HL-60/S4 treated with retinoic acid at 250 ng/mL for 4 days and 3 days (cell line): Measurements from ENCODE around the gene DIS3L.
"Not testable (repeated sequence)": the region's sequence is repeated elsewhere in the genome, so short reads cannot be mapped to it uniquely, and the experiment has no call there.

ENCODE experiments used
- in situ Hi-C: fragments of 300-500 bp; cut with MboI; formaldehyde crosslinking; loops from 2 replicates; pipeline ENCODE4 v1.7.0; 2022; ENCODE audit warnings: low sequenced_read_pairs

Gene DIS3L

GRCh38 chr15:66276546-66276945 is 16.8 kb upstream of the DIS3L start:
- in situ Hi-C loops, result no loop called here

- in situ Hi-C loops, result no loop called here
These were observed 15.3 kb upstream of the DIS3L start for GRCh38 chr15:66278056-66278455.

DNA sequence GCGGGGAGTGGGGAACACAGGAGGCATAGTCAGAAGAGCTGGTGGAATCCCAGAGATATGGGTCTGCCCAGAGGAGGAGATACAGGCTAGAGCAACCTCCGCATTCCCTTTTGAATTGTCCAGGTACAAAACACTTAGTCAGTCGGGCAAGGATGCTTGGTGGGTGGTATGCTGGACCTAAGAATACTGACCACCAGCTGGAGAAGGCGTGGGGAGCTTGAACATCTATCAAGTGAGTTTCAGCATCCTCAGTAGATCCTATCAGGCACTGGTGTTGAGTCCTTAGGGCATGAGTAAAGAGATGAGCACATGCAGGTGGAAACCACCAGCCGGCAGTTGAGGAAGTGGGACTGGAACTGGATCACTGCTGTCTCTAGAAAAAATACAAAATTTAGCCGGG is 14.7 kb upstream of the DIS3L start:
- in situ Hi-C loops, result no loop called here

DNA sequence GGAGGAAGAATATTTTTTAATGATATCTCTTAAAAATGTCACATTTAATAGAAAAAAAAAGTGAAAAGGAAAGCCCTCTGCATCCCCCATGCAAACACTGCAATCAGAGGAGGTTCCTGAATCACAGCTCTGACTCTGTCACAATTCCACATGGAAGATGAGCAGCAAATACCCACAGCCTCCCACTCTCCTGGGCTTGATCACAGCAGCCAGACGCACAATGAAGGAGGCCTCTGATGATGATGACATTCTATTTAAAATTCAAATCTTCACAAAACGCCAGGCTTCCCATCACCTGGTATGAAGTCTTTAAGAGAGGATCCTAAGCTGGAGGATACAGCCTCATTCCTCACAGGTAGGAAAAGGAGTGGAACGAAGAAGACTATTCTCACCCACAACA is 9.1 kb upstream of the DIS3L start:
- in situ Hi-C loops, result no loop called here

DNA sequence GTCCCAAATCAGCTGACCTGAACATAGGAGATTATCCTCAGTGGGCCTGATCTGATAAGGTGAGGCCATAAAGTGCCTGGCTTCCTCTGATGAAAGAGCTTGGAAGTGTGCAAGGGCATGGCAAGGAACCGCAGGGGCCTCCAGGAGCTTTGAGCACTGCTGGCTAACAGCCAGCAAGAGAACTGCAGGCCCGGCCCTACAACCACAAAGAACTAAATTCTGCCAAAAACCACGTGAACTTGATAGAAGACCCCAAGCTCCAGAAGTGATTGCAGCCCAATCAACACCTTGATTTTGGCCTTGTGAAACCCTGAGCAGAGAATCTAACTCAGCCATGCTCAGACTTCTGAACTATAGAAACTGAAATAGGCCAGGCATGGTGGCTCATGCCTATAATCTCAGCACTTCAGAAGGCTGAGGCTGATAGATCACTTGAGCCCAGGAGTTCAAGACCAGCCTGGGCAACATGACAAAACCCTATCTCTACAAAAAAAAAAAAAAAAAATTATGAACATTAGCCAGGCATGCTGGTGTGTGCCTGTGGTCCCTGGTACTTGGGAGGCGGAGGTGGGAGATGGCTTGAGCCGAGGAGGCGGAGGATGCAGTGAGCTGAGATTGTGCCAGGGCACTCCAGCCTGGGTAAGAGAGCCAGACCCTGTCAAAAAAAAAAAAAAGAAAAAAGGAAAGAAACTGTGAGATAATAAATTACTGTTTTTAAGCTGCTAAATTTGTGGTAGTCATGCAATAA is 7.7 kb upstream of the DIS3L start:
- in situ Hi-C loops, result no loop called here

DNA sequence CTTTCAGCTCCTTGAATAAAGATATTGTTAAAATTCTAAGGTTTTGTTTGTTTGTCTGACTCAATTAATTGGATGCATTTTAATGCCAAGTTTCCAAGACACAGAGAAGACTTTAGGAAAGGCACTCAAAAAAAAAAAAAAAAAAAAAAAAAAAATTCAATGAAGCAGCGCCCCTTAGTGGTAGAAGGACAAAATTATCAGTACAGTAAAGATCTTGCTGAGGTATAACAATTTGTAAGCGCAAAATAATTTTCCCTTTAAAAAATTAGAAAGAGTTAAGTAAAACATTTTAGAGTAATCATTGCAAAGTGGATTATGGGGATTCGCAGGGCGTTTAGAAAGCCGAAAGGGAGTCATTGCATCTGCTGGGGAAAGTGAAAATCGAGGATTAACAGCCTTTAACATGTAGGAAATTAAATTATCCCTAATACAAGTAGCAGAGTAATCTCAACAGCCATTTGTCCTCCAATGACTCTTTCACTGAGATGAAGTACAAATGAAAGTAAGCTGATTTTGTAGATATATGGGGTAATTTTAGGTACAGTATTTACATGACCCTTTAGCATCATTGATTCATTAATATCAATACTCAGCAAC is 5.8 kb upstream of the DIS3L start:
- in situ Hi-C loops, result no loop called here

DNA sequence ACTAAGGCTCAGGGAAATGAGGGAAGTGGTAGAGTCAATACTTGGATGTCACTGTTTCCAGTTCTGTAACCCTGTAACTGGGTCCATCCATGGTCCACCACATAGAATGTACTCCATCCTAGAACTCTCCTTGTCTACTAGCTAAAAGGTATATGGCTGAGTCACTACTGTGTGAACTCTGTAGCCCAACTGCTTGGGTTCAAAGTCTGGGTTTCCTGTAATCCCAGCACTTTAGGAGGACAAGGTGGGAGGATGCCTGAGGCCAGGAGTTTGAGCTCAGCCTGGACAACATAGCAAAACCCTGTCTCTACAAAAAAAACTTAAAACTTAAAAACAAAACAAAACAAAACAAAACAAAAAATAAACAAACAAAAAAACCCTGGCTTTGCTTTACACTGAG is 5.3 kb upstream of the DIS3L start:
- in situ Hi-C loops, result no loop called here

DNA sequence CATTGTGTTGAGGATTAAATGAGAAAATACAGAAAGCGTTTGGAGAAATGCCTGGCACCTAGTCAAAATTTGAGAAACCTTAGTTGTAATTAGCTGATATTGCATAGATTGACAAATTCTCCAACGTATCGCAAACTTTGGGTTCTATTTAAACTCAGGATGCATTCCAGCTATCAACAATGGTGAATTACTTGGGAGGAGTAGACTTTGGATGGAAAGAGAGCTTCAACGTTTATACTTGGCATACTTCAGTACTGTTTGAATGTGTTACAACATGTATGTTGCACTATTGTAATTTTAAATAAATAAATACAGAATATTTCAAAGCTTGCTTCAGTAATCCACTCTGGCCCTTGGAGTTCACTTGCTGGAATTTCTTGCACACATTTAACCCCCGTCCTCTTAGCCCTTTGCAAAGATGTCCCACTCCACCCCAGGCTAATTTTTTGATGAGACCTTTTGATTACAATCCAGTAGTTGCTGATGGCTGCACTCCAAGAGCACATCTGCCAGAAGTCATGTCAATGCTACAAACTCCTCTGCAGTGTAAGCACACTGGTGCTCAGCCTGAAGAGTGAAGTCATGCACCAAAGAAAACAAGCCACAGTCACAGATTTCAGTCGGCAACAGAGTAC is 4.7 kb upstream of the DIS3L start:
- in situ Hi-C loops, result no loop called here

GRCh38 chr15:66290007-66290406 is 3.4 kb upstream of the DIS3L start:
- in situ Hi-C loops, result no loop called here

DNA sequence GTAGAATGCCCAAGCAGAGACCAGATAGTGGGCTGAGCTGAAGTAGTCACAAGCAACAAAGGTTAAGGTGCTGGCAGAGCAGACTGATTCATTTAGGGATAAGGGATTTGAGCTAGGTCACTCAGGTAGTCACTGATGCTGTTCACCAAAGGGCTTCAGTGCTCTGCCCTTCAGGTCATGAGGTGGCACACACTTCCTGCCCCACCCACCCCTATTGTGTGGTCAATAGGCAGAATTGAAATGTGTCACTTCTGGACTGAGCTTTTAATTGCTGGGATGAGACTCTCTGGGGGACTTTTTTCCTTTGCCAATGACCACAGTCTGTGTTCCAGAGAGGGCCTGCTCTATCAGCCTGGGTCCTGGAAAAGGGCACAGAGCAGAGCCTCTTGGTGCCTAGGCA is 2.9 kb upstream of the DIS3L start:
- in situ Hi-C loops, result no loop called here

DNA sequence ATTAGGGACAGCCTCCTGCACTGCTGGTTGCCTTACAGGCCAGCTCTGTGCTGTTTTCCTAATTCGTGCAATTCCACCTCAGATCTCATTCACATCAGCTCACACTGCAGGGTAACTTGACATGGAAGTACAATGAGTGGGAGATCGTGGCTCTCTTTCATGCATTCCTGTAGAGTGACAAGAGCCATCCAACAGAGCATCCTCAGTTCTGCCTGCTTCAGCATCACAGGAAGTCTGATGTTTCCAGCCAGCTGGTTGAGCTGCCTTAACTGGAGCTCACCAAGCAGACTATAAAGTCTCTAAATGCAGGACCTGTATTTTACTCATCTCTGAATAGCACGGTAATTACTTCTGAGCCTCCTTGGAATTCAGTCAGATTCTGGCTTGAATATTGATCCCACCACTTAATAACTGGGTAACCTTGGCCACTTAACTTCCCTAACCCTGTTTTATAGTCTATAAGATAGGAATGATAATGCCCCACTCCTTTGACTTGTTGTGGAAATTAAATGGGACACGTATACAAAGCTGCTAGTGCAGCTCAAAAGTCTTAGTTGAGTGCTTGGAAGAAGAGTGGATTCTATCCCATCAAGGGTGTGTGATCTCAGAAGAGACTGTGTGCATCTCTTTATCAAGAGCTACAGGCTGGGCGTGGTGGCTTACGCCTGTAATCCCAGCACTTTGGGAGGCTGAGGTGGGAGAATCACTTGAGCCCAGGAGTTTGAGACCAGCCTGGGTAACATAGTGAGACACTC is 1.4 kb upstream of the DIS3L start:
- in situ Hi-C loops, result no loop called here

DNA sequence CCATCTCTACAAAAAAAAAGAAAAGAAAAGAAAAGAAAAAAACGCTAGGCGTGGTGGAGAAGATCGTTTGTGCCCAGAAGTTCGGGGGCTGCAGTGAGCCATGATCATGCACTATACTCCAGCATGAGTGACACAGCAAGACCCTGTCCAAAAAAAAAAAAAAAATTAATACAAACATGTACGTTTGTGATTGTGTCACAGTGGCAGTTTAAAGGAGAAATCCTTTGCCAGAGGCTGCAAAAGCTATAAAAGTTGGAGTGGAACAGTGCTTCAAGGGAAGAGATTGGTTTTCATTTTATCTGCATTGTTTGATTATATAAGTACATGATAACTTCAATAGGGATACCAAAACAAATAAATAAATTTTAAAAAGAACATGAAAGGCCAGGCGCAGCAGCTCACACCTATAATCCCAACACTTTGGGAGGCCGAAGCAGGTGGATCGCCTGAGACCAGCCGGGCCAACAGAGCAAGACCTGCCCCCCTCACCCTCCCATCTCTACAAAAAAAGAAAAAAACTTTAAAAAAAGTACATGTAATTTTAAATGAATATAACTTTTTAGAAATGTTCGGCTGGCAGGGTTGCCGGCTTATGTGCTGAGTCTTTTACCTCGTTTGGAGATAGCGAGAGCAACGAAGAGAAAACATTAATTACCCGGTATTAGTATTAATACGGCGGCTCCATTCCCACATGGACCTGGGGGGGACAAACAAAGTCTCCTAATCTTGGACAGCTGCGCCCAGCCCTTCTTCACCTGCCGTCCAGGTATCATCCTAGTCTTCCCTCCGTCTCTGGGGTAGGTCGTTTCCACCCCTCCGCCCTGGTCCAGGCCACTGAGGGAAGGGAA is 573 bp upstream of the DIS3L start:
- in situ Hi-C loops, result no loop called here

- in situ Hi-C loops, result no loop called here
These were observed 976 bp downstream of the DIS3L start for GRCh38 chr15:66294157-66294931.

- in situ Hi-C loops, result no loop called here
These were observed 1.5 kb downstream of the DIS3L start for GRCh38 chr15:66294932-66295235.

GRCh38 chr15:66296186-66296585 is 2.8 kb downstream of the DIS3L start:
- in situ Hi-C loops, result no loop called here

DNA sequence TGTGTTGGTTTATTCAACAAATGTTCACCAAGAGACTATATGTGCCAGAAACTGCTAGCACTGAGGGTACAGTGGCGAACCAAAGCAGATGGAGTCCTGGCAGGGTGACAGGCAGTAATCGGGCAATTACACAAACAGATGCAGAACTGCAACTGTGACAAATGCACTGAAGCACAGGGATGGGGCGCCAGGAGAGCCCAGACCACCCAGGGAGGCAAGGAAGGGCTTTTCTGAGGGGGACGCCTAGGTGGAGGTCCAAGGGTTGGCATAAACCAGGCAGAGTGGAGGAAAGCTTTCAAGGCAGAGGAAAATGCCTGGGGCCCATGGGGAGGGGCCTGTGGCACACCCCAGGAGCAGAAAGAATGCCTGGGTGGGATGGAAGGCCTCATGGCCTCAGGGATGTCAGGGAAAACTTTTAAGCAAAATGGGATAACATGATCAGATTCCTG is 5.5 kb downstream of the DIS3L start:
- in situ Hi-C loops, result no loop called here

GRCh38 chr15:66302489-66303278 is 9.3 kb downstream of the DIS3L start:
- in situ Hi-C loops, result no loop called here

DNA sequence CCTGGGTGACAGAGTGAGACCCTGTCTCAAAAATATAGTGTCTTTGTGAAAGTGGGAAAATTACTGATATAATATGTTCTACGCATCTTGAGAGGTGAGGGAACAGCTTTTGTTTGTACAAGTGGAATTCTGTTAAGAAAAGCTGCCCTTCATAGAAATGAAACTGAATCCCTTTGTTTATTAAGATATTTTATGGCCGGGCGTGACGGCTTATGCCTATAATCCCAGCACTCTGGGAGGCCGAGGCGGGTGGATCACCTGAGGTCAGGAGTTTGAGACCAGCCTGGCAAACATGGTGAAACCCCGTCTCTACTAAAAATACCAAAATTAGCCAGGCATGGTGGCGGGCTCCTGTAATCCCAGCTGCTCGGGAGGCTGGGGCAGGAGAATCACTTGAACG is 11.1 kb downstream of the DIS3L start:
- in situ Hi-C loops, result not testable (repeated sequence)

DNA sequence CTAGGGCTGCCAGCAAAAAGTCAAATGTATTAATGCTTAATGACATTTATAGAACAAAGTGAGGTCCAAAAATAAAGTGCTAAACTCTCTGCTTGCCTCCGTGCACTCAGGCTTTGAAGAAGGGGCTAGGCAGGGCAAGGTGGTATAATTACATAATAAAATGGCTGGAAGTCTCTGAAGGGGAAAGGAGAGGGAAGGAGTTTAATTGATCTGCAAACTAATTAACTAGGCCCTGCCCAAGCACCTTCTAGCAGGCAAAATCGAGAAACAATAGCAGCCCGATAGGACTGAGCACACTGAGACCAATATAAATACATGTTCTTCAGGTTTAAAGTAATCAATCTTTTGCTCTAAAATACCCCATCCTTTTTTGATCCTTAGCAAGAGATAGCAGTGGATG is 13.0 kb downstream of the DIS3L start:
- in situ Hi-C loops, result no loop called here
